ENCODE results near the gene SLC39A11. TPM values are rescaled to one million over a fixed set of nuclear protein-coding genes. Genes with fewer than 3 reads are reported as not detected.

The SLC39A11 gene
- total RNA-seq, 1 experiment from 2014 or later = 56.1 TPM

GRCh38 chr17:72846399-72846798 lies 246.1 kb downstream of the SLC39A11 start:
- DNase-seq (ENCODE audit: low read depth, low spot score) (no peak), ATAC-seq (no peak)
- Histone ChIP-seq H3K27me3 (ENCODE audit: control insufficient read depth, insufficient read depth, low read length) (no peaks in the 10 kb centered on the region), H3K4me1 (ENCODE audit: control insufficient read depth, insufficient read depth, low read length) (no peaks in the 10 kb centered on the region), H3K9me3 (ENCODE audit: control insufficient read depth, insufficient read depth, low read depth, low read length) (no peaks in the 10 kb centered on the region), H3K27ac (ENCODE audit: low read length) (no peak overlapping the region), H3K4me3 (ENCODE audit: low read depth in 2 of 2, low read length in 2 of 2) (no peak overlapping the region), H3K36me3 (ENCODE audit: control insufficient read depth, insufficient read depth, low read length) (no peaks in the 10 kb centered on the region)
- intact Hi-C loops (cut with micrococcal nuclease; ENCODE audit: unreplicated experiment) (no loop called here), in situ Hi-C loops (cut with HindIII; ENCODE audit: low pct_unique_long_range_greater_than_20kb, low sequenced_read_pairs) (no loop called here)
- no peak for TF ChIP-seq REST (IDR thresholded peaks at IDR 0.05; ENCODE audit: insufficient read depth in 1 of 2, low read depth in 2 of 2, low read length in 1 of 2)
- no peak for TF ChIP-seq TCF7L2 (IDR thresholded peaks at IDR 0.05; ENCODE audit: low read depth, low read length)
- TF ChIP-seq SIN3A (IDR thresholded peaks at IDR 0.05; ENCODE audit: borderline replicate concordance, insufficient read depth, low read depth, low read length) = no peak
- TF ChIP-seq, protein P1, sequence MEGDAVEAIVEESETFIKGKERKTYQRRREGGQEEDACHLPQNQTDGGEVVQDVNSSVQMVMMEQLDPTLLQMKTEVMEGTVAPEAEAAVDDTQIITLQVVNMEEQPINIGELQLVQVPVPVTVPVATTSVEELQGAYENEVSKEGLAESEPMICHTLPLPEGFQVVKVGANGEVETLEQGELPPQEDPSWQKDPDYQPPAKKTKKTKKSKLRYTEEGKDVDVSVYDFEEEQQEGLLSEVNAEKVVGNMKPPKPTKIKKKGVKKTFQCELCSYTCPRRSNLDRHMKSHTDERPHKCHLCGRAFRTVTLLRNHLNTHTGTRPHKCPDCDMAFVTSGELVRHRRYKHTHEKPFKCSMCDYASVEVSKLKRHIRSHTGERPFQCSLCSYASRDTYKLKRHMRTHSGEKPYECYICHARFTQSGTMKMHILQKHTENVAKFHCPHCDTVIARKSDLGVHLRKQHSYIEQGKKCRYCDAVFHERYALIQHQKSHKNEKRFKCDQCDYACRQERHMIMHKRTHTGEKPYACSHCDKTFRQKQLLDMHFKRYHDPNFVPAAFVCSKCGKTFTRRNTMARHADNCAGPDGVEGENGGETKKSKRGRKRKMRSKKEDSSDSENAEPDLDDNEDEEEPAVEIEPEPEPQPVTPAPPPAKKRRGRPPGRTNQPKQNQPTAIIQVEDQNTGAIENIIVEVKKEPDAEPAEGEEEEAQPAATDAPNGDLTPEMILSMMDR (IDR thresholded peaks at IDR 0.05) = no peak
- no peak for TF ChIP-seq POLR2AphosphoS5 (IDR thresholded peaks at IDR 0.05; ENCODE audit: low read depth, low read length)
- POLR2A ChIA-PET = no interaction called here
- no TSS peak for BruUV-seq (replicated peaks)
- CTCF ChIA-PET = no interaction called here

DNA sequence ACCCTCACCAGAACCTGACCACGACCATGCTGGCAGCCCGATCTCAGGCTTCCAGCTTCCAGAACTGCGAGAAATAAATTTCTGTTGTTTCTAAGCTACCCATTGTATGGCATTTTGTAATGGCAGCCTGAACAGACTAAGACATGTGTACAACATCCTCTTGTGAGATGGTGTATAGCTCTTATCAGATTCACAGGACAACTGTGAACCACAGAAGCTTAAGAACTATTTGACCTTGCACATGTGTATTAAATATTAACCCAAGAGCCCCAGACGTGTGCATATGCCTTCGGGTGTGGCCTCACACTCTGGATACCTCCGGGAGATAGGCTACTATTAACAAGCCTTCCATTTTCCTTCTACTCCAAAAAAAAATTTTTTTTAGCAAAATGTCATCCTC lies 248.9 kb downstream of the SLC39A11 start:
- intact Hi-C loops (cut with micrococcal nuclease; ENCODE audit: unreplicated experiment) (no loop called here), in situ Hi-C loops (cut with HindIII; ENCODE audit: low pct_unique_long_range_greater_than_20kb, low sequenced_read_pairs) (no loop called here)
- ATAC-seq (no peak), DNase-seq (ENCODE audit: low read depth, low spot score) (no peak)
- TF ChIP-seq, protein P1 (IDR thresholded peaks at IDR 0.05) = no peak
- TF ChIP-seq POLR2AphosphoS5 (IDR thresholded peaks at IDR 0.05; ENCODE audit: low read depth, low read length) (no peak), SIN3A (IDR thresholded peaks at IDR 0.05; ENCODE audit: borderline replicate concordance, insufficient read depth, low read depth, low read length) (no peak), TCF7L2 (IDR thresholded peaks at IDR 0.05; ENCODE audit: low read depth, low read length) (no peak), REST (IDR thresholded peaks at IDR 0.05; ENCODE audit: insufficient read depth in 1 of 2, low read depth in 2 of 2, low read length in 1 of 2) (no peak)
- H3K27ac ChIP-seq (ENCODE audit: low read length) = no peak overlapping the region
- H3K4me1 ChIP-seq (ENCODE audit: control insufficient read depth, insufficient read depth, low read length) = no peaks in the 10 kb centered on the region
- no peaks in the 10 kb centered on the region for H3K27me3 ChIP-seq (ENCODE audit: control insufficient read depth, insufficient read depth, low read length)
- ChIA-PET POLR2A (no interaction called here), CTCF (no interaction called here)
- no peaks in the 10 kb centered on the region for H3K36me3 ChIP-seq (ENCODE audit: control insufficient read depth, insufficient read depth, low read length)
- no peaks in the 10 kb centered on the region for H3K9me3 ChIP-seq (ENCODE audit: control insufficient read depth, insufficient read depth, low read depth, low read length)
- BruUV-seq (replicated peaks) = no TSS peak
- H3K4me3 ChIP-seq (ENCODE audit: low read depth in 2 of 2, low read length in 2 of 2) = no peak overlapping the region

Measured in Panc1 (cell line).